GM12878 (cell line): ENCODE measurements around the gene ZNF280C.

ENCODE experiments used
- EZH2 ChIP-seq: IDR thresholded peaks from 2 replicates; pipeline ENCODE4 v1.6.1; 2012; ENCODE audit warnings: low read depth, mild to moderate bottlenecking, control low read depth, inconsistent platforms, low read length, borderline replicate concordance; ENCODE audit not compliant: control insufficient read depth
- NR2C1 ChIP-seq: fragments of 450-650 bp; IDR thresholded peaks from 2 replicates; pipeline ENCODE4 v1.6.1; 2017; ENCODE audit warnings: antibody characterized with exemption, mild to moderate bottlenecking, moderate library complexity
- PAX8 ChIP-seq: fragments of 450-650 bp; IDR thresholded peaks from 2 replicates; pipeline ENCODE4 v1.6.1; 2017; ENCODE audit warnings: mild to moderate bottlenecking, moderate library complexity
- POLR2A ChIP-seq: IDR thresholded peaks from 2 replicates; pipeline ENCODE4 v1.6.1; 2011; ENCODE audit warnings: low read depth, mild to moderate bottlenecking, low read length
- ZNF207 ChIP-seq: fragments of 450-650 bp; IDR thresholded peaks from 2 replicates; pipeline ENCODE4 v1.6.1; 2014; ENCODE audit warnings: antibody characterized with exemption, mild to moderate bottlenecking, borderline replicate concordance
- TF ChIP-seq, protein P1 (sequence below): IDR thresholded peaks from 2 replicates; pipeline ENCODE4 v1.6.1; 2011; ENCODE audit warnings: borderline replicate concordance, low read depth, mild to moderate bottlenecking, moderate library complexity, mixed read lengths, low read length; ENCODE audit not compliant: insufficient read depth; ENCODE audit errors: extremely low read length

DNA sequence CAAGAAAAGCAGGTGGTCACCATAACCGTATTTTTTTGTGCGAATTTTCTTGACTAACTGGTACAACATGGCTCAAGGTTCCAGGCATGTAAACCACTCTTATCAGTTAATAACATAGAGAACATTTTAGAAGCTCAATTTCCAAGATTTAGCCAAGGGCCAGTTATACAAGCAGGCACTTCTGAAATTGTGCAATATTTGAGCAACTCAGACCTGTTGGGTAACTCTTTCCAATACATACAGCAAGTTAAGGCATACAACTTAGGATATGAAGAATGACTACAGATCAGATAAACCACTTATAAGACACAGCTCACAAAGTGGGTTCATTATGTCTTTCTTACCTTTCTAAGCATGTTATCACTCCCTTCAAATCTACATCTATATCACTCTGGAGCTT is 43.9 kb downstream of the ZNF280C start:
- TF ChIP-seq NR2C1, result no peak
- no peak for TF ChIP-seq EZH2
- TF ChIP-seq, protein P1, sequence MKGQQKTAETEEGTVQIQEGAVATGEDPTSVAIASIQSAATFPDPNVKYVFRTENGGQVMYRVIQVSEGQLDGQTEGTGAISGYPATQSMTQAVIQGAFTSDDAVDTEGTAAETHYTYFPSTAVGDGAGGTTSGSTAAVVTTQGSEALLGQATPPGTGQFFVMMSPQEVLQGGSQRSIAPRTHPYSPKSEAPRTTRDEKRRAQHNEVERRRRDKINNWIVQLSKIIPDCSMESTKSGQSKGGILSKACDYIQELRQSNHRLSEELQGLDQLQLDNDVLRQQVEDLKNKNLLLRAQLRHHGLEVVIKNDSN, result no peak
- TF ChIP-seq ZNF207, result no peak
- TF ChIP-seq POLR2A, result no peak
- no peak for TF ChIP-seq PAX8
